Vagina (tissue), 2 donors: ENCODE measurements around the gene CXCL16.

ENCODE experiments used
- POLR2A ChIP-seq, 2 donors: fragments of 450-650 bp; IDR thresholded peaks; one replicate each; pipeline ENCODE4 v1.6.1; 2017; ENCODE audit warnings: antibody characterized with exemption in 2 of 2, mild to moderate bottlenecking in 2 of 2, moderate library complexity in 2 of 2
- POLR2AphosphoS5 ChIP-seq, 2 donors: sonication (generic); formaldehyde crosslinking; IDR thresholded peaks; one replicate each; pipeline ENCODE4 v1.9.0; 2017; ENCODE audit warnings: antibody characterized with exemption in 2 of 2, mild to moderate bottlenecking in 2 of 2, low read depth in 1 of 2; ENCODE audit not compliant: insufficient read depth in 1 of 2
- TF ChIP-seq, protein P1 (sequence below), 3 experiments: fragments of 450-650 bp in 2 of 3; fragments of 200-600 bp in 1 of 3; sonication (generic) in 1 of 3; IDR thresholded peaks; one replicate each; pipeline ENCODE4 v1.5.1; 2017 to 2019; ENCODE audit warnings: antibody characterized with exemption in 3 of 3, mild to moderate bottlenecking in 2 of 3, moderate library complexity in 2 of 3

DNA sequence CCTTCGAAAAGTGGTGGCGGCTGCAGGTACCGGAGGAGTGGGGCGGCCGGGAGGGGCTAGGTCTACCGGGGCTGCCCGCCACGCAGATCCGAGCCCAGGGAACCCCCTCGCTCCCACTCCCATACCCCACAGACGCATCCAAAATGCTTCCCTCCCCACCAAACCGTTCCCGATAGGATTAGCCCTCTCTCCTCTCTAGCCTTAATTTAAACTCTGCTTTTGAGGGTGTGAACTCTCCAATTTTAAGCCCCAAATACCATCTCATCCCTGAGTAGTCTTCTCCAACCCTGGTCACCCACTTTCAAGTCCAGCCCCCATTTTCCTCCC lies 260 bp upstream of the CXCL16 start:
- TF ChIP-seq, protein P1, sequence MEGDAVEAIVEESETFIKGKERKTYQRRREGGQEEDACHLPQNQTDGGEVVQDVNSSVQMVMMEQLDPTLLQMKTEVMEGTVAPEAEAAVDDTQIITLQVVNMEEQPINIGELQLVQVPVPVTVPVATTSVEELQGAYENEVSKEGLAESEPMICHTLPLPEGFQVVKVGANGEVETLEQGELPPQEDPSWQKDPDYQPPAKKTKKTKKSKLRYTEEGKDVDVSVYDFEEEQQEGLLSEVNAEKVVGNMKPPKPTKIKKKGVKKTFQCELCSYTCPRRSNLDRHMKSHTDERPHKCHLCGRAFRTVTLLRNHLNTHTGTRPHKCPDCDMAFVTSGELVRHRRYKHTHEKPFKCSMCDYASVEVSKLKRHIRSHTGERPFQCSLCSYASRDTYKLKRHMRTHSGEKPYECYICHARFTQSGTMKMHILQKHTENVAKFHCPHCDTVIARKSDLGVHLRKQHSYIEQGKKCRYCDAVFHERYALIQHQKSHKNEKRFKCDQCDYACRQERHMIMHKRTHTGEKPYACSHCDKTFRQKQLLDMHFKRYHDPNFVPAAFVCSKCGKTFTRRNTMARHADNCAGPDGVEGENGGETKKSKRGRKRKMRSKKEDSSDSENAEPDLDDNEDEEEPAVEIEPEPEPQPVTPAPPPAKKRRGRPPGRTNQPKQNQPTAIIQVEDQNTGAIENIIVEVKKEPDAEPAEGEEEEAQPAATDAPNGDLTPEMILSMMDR (IDR thresholded peaks at IDR 0.05) = no peak
- TF ChIP-seq POLR2A (IDR thresholded peaks at IDR 0.05) (no peak), POLR2AphosphoS5 (IDR thresholded peaks at IDR 0.05; ENCODE audit: insufficient read depth in 1 of 2, low read depth in 1 of 2) (no peak)
